HG03045 (cell line): ENCODE results near the gene RAB20.

Experiments
- ATAC-seq: cut with Tn5 transposase; IDR thresholded peaks from one replicate; pipeline ENCODE4 v1.9.1; 2021; ENCODE audit warnings: mild to moderate bottlenecking, moderate library complexity; ENCODE audit not compliant: unreplicated experiment

RAB20 gene

GRCh38 chr13:110474713-110475112 lies 86.8 kb downstream of the RAB20 start:
- no peak for ATAC-seq
